Measurements from ENCODE around the gene UTP15.

Gene UTP15

DNA sequence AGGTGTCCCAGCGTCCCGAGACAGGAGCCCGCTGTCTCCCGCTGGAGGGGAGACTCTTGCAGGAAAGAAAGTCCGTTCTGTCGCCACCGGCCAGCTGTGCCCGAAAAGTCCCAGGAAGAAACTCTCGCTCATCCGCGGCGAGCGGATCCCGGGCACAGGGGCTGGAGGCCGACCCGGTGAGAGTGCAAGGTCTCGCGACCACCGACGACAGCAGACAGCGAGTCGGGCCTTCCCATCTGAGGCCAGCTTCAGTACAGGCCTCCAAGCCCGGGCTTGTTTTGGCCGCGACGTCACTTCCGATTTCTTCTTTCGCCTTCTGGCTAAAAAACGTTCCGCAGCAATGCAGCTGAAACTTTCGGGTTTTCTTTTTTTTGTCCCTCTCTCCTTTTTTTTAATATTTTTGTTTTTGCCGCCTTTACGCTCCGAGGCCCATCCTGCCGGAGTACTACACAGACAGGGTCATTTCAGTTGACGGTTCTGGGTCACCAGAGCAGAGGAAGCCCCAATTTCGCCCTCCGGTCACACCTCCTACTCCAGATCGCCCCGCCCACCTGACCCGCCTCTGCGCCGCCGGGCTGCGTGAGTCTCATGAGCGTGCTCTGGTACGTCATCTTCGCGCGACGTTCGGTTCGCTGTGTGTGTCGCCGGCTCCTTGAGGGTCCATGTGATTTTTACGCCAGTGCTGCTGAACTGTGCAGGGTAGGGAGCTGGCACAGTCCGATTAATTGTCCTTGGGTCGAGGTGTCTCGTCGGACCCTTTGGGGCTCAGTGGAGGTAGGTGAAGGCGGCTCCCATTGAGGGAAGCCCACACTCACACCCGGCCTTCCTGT is at the start of gene UTP15, which contains the start of gene ANKRA2:
Gene UTP15 (plus strand): TSS at position 605 of the 830 bp plus-strand sequence. CDS start 1,602 bp downstream, outside the sequence.
Gene ANKRA2 (minus strand): TSS at position 501 of the 830 bp plus-strand sequence. CDS start 2,758 bp downstream, outside the sequence.
- DNase-seq, result peak; percentile 89 to 94

- DNase-seq, result peak; percentile 92 to 93
Observed at GRCh38 chr5:73519531-73520283, 45.8 kb upstream of the UTP15 start.

GRCh38 chr5:73522989-73523388 is 42.6 kb upstream of the UTP15 start:
- no peak for DNase-seq

GRCh38 chr5:73523861-73524260 is 41.7 kb upstream of the UTP15 start:
- DNase-seq, result no peak

- no peak for DNase-seq
Observed at GRCh38 chr5:73525606-73526203, 39.8 kb upstream of the UTP15 start.

DNA sequence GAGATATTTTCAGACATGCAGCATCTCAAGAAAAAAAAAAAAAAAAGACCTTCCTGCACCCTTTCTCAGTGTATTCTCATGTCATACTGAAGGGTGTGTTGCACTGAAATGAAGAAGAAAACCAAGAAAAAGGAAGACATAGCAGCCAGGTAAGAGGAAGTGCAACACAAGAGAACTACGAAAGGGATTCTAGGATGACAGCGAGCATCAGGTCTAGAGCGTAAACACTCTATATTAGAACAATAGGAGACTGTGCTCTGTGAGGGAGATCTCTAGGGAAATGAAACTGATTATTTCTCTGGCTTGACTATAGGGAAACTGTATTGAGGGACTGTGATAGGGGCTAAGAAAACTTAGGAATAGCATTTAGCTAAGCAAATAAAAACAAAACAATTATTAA is 37.3 kb upstream of the UTP15 start:
- DNase-seq, result no peak

- no peak for DNase-seq
Observed at GRCh38 chr5:73529081-73529480, 36.5 kb upstream of the UTP15 start.

- DNase-seq, result no peak
Observed at GRCh38 chr5:73531356-73531755, 34.2 kb upstream of the UTP15 start.

DNA sequence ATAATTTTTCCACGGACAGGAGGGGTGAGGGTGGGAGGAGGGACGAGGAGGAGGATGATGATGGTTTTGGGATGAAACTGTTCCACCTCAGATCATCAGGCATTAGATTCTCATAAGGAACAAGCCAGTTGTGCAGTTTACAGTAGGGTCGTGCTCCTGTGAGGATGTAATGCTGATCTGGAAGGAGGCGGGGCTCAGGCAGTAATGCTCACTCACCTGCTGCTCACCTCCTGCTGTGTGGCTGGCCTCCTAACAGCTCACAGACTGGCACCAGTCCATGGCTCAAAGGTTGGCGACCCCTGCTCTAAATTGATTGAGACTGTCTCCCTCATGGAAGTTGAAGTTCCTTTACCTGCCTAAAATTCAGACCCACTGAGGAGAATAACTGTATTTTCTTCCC is 33.3 kb upstream of the UTP15 start:
- no peak for DNase-seq

DNA sequence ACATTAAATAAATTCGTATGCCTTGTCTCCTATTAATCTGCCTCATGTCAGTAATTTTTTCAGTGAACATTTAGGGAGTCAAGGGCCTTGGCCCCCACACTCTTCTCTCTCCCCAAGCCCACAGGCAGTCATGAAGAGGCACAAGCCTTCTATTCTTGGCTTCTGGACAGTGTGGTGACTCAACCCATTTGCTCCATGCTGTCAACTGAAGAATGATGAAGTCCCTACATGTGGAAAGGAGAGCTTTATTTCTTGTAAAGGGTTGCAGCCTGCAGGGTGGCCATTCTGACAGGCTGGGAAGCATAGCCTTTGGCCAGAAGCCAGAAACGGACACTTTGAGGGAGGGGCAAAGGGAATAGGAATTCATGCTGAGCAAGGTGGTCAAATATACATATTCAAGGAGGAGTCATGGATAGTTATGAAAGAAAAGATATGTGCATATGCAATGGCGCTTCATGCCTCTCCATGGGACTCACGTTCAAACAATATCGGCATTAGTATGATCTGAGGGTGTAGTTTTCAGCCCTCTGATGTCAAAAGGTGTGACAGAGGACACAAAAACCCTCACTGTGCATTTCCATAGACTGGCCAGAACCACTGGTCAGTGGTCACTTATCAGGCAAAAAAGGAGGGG is 31.4 kb upstream of the UTP15 start:
- no peak for DNase-seq

DNA sequence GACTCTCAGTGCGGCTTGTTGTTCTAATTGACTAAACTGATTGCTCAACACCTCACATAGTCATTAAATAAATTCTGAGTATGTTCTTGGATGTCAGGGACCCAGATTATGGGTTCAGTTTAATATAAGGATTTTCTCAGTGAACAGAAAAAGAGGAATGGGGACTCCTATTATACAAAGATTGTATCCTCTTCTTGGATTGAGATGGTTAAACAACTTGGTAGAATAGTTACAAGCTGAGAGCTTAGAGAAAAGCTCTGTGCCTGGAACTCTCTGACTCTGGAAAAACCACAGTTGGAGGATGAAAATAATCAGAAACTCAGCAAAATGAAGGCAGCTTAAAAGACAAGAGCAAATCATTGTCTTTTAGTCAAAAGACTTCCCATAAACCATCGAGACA is 30.6 kb upstream of the UTP15 start:
- no peak for DNase-seq

- DNase-seq, result no peak
Observed at GRCh38 chr5:73539730-73540129, 25.8 kb upstream of the UTP15 start.

GRCh38 chr5:73540192-73540591 is 25.4 kb upstream of the UTP15 start:
- DNase-seq, result peak in 1 of 2 experiments; percentile 2

DNA sequence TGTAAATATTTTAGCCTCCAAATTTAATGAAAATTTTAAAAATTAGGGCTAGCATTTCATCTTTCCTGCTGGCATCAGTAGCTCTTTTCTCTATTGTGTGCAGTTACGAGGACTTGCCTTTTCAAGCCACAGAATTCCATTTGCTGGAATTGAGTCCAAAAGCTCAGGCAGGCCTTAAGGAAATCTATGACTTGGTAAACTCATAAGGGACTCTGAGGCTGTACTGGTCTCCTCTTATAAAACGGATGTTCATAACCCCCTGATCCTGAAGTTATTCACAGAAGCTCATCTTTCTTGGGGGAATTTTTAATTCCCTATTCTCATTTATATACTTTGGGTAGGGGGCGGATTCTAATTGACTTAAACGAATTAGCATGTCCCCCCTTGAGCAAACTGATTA is 23.5 kb upstream of the UTP15 start:
- no peak for DNase-seq

DNA sequence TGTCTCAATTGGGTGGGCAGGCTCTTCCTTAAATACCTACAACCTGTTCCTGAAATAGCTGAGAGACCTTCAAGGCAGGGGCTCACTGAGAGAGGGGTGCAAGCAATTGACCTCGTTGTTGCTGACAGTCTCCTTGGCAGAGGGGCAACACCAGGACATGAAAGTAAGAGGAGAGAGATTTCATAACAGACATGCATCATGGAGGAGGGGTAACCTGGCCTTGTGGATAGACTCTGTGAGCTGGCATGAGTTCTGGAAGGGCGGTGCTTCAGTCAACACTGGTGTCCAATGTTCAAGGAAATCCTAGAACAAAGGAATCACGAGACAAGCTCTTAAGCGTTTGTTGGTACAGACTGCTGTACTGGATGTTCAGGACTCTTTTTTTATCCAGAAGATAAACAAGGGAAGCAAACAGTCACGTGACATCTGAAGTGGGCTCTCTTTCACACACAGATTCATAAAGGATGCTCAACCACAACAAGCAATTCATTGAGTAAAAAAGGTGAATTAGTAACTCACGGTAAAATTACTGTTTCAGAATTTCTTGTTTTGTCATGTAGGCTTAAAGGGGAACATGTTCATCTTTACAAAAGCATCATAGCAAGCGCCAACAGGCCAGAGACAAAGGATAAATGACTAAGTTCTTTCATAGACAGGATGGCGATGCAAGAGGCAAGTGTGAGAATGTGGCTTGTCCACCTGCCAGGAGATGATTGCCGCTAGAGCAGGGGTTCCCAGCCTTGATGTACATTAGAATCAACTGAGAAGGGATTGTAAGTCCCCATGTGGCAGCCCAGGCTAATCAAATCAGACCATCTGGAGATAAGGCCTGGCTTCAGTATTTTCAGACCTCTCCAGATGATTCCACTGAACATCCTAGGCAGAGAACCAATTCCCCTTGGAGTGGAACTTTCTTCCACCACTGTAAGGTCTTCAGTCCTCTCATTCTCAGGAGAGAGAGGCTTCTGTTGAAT is 20.8 kb upstream of the UTP15 start:
- DNase-seq, result no peak

GRCh38 chr5:73545403-73545779 is 20.2 kb upstream of the UTP15 start:
- DNase-seq, result no peak

GRCh38 chr5:73550016-73550415 is 15.5 kb upstream of the UTP15 start:
- no peak for DNase-seq

GRCh38 chr5:73552642-73553041 is 12.9 kb upstream of the UTP15 start:
- DNase-seq, result no peak

- DNase-seq, result no peak
Observed at GRCh38 chr5:73558950-73559349, 6.6 kb upstream of the UTP15 start.

DNA sequence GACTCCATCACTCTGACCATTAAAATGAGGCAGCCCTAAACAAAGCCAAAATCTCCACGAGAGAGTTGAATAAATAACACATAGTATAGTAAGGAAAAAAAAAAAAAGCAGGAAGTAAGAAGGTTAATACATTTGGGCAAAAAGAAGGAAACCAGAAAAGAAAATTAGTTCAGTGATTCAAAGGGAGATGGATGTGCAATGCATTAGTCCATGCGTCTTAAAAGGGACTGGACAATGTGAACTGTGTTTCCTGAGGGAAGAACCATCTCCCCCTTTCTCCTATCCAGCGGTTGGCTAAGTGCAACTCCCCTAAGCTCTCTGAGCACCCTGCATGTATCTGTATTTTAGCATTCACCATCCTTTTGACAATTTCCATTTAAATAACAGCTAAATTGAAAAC is 1.5 kb upstream of the UTP15 start:
- no peak for DNase-seq

GRCh38 chr5:73564675-73565074 is 868 bp upstream of the UTP15 start:
- peak; percentile 31 to 37 for DNase-seq

GRCh38 chr5:73565969-73566547 is 515 bp downstream of the UTP15 start:
- DNase-seq, result no peak

Data from Kasumi-1 (cell line).